ENCODE measurements around the gene UBE2J2. TPM values are rescaled to one million over a fixed set of nuclear protein-coding genes. Genes with fewer than 3 reads are reported as not detected.

The UBE2J2 gene
- total and polyA plus RNA-seq, 2 experiments from 2014 or later: 47.1 to 70.2 TPM

GRCh38 chr1:1303736-1304135, 30.1 kb upstream of the UBE2J2 start:
- Histone ChIP-seq H3K4me2 (no peak overlapping the region), H3K79me2 (replicated peaks; ENCODE audit: insufficient read depth) (peaks cover 5% of the 10 kb centered on the region; the same call in 1 of the 2 replicates), H3K4me3 (no peak overlapping the region), H3K36me3 (ENCODE audit: insufficient read depth) (no peaks in the 10 kb centered on the region), H2AFZ (no peak overlapping the region), H3K4me1 (ENCODE audit: insufficient read depth) (peaks cover 7% of the 10 kb centered on the region; the same call in 1 of the 2 replicates), H4K20me1 (replicated peaks; ENCODE audit: insufficient read depth) (no peaks in the 10 kb centered on the region), H3K27ac (ENCODE audit: low read depth) (no peak overlapping the region), H3F3A (replicated peaks; ENCODE audit: low read depth) (no peaks in the 10 kb centered on the region), H3K9me2 (ENCODE audit: insufficient read depth) (no peaks in the 10 kb centered on the region), H3K27me3 (ENCODE audit: insufficient read depth) (no peaks in the 10 kb centered on the region)
- H3K36me3 Mint-ChIP-seq (ENCODE audit: low read depth): no peaks in the 10 kb centered on the region; the same call in 2 of the 3 replicates
- H3K4me1 Mint-ChIP-seq: peaks cover 20% of the 10 kb centered on the region; the same call in 2 of the 3 replicates
- DNase-seq (ENCODE audit: low spot score) (no peak), ATAC-seq (no peak)
- TF ChIP-seq STAT1 (IDR thresholded peaks at IDR 0.05; ENCODE audit: unreplicated experiment) (no peak), NANOG (IDR thresholded peaks at IDR 0.05; ENCODE audit: borderline replicate concordance) (no peak), CREB1 (CRISPR knock-in tag; IDR thresholded peaks at IDR 0.05; ENCODE audit: low read depth) (no peak), EZH2 (IDR thresholded peaks at IDR 0.05; ENCODE audit: low read depth, unreplicated experiment) (no peak), POLR2AphosphoS5 (IDR thresholded peaks at IDR 0.05; ENCODE audit: low read depth) (no peak), ZNF462 (CRISPR knock-in tag; IDR thresholded peaks at IDR 0.05) (no peak), ZNF331 (CRISPR knock-in tag; IDR thresholded peaks at IDR 0.05; ENCODE audit: low read depth) (no peak), CTCF (conservative IDR thresholded peaks at IDR 0.05; ENCODE audit: low read depth in 2 of 2) (no peak), REST (IDR thresholded peaks at IDR 0.05; ENCODE audit: unreplicated experiment) (no peak), EZH2phosphoT487 (IDR thresholded peaks at IDR 0.05; ENCODE audit: unreplicated experiment) (no peak)
- H3K4me3 Mint-ChIP-seq: no peak overlapping the region
- no peaks in the 10 kb centered on the region for H3K9me3 Mint-ChIP-seq
- no peak overlapping the region for H3K27ac Mint-ChIP-seq
- H3K27me3 Mint-ChIP-seq (ENCODE audit: insufficient read depth, low read depth, poor library complexity): peaks cover 15% of the 10 kb centered on the region

All from GM23338 (cell line).